ENCODE measurements around the gene ATP8B1.
A peak's percentile ranks its signal among the peaks of the same experiment; 100 is the strongest.

Gene ATP8B1

DNA sequence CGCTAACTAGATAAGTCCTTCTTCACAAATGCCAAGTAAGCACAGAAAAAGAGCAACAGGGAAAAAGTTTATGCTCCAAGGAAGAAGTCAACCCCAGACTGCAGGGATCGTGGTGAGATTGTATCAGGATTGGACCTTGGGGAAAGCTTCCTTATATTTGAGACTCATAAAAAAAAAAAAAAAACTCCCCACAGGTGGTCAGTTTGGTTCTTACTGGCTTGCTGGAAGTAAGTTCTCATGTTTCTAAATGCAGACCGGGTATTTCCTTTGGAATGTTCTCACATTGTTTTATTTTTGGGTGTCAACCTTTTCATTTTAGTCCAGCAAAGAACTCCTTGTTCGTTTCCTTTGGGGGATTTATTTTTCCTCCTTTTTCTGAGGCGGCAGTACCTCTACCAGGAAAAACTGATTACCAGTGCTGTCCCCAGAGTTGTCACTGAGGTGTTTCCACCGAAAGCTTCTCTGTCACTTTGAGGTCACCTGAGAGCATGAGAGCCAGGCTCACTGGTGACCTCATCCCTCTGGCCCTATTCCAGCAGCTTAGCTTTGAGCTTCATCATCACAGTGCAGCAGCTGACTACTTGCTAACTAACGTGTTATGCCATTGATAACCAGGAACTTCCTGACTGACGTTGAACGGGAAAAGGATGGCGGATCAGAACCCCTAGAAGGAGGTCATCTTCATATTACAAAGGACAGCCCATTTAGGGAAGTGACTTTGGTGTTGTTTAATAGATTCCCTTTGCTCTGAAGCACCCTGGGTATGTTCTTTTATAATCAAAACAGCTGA, 16.8 kb upstream of the ATP8B1 start:
- DNase-seq (ENCODE audit: low read depth, low spot score), result peak; percentile 79
- H3K27ac ChIP-seq, result peak overlapping the region; percentile 55

DNA sequence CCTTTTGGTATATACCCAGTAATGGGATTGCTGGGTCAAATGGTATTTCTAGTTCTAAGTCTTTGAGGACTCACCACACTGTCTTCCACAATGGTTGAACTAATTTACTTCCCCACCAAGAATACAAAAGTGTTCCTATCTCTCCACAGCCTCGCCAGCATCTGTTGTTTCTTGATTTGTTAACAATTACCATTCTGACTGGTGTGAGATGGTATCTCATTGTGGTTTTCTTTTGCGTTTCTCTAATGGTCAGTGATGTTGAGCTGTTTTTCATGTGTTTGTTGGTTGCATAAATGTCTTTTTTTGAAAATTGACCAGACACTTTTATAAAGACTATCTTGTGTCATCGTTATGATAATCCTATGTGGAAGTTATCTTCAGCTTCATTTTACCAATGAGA, 16.0 kb upstream of the ATP8B1 start:
- DNase-seq (ENCODE audit: low read depth, low spot score), result no peak
- peak overlapping the region; percentile 55 for H3K27ac ChIP-seq

DNA sequence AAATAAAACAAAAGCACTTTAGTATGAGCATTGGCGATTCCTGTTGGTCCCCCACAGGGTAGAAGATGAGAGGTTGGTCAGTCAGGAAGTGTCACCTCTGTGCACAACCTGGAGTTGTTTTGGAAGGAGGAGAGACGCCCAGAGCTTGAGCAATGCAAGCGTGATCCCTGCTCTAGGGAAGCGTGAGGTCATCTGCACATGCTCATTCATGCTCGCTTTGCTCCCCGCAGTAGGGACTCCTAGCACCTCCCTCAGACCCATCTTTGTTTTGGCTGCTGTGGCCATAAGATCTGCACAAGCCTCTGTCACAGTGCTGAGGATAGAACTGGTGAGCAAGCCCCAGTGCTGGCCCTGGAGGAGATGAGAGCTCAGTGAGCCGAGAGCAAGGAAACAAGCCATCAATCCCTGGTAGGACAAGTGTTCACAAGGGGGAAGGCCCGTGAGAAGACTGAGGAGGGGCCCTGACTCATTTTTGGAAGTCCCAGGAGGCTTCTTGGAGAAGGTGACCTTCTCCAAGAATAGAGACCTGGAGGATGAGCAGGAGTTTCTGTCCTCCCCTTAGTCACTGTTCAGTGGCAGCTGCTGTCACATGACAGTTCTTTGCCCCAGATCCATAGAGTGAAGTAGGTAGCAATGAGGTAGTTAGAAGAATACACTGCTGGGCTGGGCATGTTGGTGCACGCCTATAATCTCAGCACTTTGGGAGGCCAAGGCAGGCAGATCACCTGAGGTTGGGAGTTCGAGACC, 13.3 kb upstream of the ATP8B1 start:
- DNase-seq (ENCODE audit: low read depth, low spot score), result no peak
- peak overlapping the region; percentile 29 for H3K27ac ChIP-seq

DNA sequence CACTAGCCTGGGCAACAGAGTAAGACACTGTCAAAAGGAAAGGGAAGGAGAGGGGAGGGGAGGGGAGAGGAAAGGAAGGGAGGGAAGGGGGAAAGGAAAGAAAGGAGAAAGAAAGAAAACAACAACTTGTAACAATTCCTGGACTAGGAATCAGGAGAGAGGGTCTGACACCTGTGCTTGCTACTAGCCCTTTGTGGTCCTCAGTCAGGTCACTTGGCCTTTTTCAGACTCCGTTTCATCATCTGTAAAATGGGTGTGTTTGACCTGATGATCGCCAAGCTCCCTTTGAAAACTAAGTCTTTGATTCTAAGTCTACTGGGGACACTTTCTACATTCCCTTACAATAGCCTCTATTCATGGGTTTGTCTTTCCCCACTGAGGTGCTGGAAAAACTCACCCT, 11.4 kb upstream of the ATP8B1 start:
- no peak for DNase-seq (ENCODE audit: low read depth, low spot score)
- no peak overlapping the region for H3K27ac ChIP-seq

DNA sequence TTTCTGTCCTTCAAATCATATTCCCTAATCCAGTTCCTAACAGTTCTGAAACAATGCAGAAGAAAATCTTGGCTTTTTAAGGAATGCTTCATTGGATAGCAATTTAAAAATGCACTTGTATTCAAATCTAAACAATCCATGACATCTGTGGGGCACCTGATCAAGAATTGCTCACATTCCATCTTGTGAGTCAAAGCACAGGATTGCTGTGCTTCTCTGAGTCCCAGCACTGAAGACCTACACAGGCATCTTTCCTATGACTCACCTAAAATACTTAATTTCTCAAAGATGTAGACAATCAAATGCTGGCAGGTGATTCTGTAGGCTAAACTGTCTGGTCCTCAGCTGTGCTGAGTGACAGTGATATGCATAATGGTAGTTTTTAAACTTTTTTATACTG, 10.1 kb upstream of the ATP8B1 start:
- peak; percentile 68 for DNase-seq (ENCODE audit: low read depth, low spot score)
- peak overlapping the region; percentile 21 for H3K27ac ChIP-seq

DNA sequence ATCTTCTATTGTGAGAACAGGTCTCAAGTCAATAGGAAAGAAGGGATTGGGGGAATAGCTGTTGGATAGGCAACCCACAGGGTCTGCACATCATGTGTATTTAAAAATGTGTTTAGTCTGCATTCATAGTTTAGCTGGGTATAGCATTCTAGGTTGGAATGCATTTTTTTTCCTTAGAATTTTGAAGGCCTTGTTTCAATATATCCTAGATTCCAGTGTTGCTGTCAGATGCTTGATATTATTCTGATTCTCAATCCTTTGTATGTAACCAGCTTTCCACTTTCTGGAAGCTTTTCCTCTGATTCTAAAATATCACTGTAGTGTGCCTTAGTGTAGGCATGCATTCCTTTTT, 9.0 kb upstream of the ATP8B1 start:
- H3K27ac ChIP-seq, result no peak overlapping the region
- no peak for DNase-seq (ENCODE audit: low read depth, low spot score)

DNA sequence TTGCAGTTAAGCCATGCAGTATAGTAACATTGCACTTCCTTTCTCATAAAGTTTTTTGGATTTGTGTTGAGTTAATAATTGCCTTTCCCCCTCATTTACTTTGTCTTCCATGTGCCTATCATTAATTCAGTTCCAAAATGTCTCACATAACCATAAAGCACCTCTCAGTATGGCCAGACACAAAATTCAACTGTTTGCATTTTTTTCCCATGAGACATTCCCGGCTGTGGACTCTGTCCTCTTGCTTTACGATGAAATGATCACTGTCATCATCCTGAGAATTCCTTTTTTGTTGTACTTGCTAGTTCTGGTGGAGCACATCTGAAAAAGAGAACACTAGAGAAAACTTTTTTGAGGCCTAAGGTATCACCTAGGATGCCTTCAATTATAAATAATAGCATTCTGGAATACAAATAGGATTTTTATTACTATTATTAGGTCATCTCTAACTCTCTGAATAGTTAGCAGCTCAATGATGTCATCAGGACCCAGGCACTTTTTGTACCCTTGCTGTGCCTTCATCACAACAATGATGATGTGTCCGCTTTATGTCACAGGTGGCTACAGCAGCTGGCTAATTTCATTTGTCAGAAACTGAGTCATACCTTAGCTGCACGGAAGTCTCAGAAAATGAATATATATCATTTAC, 8.5 kb upstream of the ATP8B1 start:
- DNase-seq (ENCODE audit: low read depth, low spot score), result no peak
- H3K27ac ChIP-seq, result no peak overlapping the region

DNA sequence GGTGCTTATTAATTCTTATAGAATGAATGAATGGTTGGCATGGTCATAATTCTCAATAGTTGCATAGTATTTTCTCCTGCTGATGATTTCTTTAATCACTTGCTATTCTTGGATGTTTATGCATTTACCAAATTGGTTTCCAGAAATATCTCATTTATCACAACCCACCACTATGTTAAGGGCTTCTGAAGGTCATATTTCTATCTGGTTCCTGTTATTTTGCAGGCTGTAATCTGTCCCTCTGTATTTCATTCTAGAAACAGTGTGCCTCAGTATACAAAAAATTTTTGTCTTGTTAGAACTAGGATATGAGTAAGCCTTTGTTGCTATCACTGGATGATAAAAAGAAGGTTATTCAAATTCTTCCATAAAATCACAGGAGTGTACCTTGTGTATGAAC, 6.1 kb upstream of the ATP8B1 start:
- H3K27ac ChIP-seq, result no peak overlapping the region
- DNase-seq (ENCODE audit: low read depth, low spot score), result no peak

DNA sequence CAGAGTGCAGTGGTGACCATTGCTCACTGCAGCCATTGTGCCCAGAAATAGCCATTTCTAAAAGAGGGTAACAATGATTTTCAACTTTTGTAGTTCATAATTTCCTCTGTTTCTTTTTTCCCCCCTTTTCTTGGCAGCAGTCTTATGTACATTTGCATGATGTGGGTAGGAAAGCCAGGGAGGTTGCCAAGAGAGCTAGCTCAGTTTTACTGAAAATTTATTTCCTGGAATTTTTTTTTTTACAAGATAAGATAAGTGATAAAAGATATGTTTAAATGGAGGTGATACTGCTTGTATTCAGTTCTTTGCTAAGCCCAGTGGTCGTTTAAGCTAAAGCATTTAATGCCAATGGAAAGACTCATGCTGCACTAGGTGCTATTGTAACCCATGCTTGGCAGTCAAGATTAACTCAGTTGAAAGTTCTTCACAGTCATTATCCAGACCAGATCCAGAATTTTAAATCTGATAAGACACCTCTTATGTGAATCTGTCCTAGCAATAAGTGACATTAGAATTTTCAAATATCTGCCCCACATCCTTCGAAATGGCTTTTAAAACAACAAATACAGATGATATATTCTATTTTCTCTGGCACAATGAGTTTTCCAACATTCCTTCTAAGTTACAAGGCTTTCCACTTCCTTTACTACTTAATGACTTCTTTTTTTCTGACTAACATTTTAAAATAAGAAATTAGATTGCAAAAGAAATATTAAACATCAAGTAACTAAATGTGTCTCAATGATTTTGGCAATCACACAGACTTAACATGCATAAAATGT, 4.4 kb upstream of the ATP8B1 start:
- no peak for DNase-seq (ENCODE audit: low read depth, low spot score)

DNA sequence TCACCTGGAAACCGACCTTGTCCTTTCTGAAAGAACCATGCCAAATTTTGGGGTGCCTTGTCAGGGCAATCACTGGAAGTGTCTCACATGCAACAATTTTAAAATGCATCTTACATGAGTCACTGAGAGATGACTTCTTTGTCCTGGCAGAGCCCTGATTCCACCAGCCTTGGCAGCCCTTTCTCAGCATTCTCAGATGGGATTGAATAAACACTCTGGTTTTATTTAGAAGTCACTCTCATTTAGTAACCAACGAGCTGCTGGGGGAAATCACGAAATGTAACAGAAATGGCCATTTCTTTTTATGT, 3.8 kb upstream of the ATP8B1 start:
- no peak for DNase-seq (ENCODE audit: low read depth, low spot score)
- peak overlapping the region; percentile 48 for H3K27ac ChIP-seq

More for the DNA sequence above, 4.4 kb upstream of the ATP8B1 start:
- H3K27ac ChIP-seq, result peak overlapping the region; percentile 48

DNA sequence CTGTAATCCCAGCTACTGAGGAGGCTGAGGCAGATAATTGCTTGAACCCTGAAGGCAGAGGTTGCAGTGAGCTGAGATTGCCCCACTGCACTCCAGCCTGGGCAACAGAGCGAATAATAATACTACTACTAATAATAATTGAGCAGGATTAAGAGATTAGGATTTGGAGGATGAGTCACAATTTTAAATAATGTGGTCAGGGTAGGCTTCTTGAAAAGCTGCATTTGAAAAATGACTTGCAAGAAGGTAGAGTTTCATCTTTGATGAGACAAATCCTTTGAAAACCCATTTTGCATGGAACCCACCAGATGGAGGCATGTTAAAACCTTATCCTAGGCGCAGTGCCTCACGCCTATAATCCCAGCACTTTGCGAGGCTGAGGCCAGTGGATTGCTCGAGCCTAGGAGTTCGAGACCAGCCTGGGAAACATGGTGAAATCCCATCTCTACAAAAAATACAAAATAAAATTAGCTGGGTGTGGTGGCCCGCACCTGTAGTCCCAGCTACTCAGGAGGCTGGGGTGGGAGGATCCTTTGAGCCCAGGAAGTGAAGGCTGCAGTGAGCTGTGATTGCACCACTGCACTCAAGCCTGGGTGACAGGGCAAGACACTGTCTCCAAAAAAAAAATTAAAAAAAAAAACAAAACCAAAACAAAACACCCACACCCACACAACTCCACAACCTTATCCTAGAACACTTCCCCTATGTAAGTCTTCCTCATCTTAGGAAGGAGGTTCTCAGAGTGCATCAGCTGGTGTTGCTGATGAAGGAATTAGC, 3.3 kb upstream of the ATP8B1 start:
- no peak for DNase-seq (ENCODE audit: low read depth, low spot score)
- H3K27ac ChIP-seq, result peak overlapping the region; percentile 48

DNA sequence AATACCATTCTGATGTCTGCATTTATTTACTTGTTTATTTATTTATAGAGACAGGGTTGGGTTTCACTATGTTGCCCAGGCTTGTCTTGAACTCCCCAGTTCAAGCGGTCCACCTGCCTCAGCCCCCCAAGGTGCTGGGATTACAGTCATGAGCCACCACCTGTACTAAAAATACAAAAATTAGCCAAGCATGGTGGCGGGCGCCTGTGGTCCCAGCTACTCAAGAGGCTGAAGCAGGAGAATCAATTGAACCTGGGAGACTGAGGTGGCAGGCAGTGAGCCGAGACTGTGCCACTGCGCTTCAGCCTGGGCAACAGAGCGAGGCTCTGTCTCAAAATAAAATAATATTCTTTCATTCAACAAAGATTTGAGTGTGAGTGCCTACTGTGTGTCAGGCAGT, 2.0 kb upstream of the ATP8B1 start:
- DNase-seq (ENCODE audit: low read depth, low spot score), result no peak
- no peak overlapping the region for H3K27ac ChIP-seq

DNA sequence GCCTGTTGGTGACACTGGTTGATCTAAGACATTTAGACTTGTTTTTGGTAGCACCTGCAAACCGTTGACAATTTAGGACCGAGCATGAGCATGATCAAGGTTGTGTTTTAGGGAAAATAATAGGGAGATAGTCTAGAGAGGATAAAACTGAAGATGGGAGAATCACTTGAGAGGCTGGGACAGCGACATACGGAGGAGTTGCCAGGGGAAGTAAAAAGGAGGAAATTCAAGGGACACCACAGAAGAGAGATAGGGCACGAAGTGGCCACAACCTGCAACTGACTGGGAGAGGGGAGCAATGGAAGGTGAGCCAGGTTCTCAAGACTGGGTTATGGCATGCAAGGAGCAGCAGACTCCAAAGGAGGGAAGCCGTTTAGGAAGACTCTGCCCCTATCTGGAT, 1.4 kb upstream of the ATP8B1 start:
- no peak overlapping the region for H3K27ac ChIP-seq
- no peak for DNase-seq (ENCODE audit: low read depth, low spot score)

DNA sequence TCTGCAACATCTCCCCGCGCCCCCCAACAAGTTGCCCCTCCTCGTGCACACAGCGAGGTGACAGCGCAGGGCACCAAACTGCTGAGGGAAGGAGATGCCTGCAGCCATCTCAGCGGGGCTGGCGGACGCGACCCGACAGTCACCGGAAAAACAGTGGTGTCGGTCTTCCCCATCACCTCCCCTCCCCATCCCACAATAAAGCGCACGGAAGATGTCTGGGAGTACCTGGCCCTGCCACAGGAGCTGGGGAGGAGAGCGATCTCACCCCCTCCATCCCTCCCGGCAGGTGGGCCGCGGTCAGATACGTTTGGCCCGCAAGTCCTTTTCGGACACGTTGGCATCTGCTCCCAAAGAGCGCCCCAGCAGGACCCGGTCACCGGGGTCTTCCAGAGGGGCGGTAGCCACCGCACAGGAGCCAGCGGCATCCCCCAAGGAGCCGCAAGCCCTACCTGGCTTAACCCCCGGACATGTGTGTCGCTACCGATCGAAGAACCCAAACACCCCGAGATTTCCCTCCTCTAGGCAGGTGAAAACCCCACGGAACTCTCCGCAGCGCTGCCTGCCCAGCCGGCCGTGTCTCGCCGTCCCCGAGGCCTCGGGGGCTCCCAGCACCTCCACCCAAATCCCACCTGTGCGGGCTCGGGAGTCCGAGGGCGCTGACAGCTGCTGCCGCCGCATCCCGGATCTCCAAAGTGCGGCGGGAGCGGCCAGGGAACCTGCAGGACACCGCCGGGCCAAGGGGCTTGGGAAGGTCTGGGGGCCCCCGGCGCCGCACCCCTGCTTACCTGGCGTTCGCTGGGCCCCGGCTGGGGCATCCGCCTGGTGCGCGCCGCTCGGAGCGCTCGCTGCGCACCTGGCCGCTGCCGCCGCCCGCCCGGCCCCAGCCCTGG, 657 bp downstream of the ATP8B1 start:
- no peak for DNase-seq (ENCODE audit: low read depth, low spot score)
- peak overlapping the region; percentile 57 for H3K27ac ChIP-seq

DNA sequence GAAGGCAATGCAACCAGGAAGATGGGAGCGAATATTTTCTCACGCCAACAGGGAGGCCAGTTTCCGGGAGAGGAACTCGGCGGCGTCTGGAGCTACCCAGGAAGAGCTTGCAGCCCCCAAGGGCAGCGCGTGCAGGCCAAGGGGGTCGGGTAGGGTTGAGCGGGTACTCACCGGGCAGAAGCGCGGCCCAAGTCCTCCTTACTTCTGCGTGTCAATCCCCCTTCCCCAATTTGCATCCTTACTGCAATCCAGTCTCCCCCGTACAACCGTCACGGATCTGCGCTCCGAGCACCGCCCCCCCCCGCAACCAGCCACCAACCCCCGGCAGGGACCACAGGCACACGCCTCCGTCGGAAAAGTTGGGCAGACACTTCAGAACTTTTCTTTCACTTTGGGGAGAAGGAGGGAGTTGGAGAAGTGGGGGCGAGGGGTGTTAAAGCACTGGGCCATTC, 1.3 kb downstream of the ATP8B1 start:
- no peak for DNase-seq (ENCODE audit: low read depth, low spot score)
- H3K27ac ChIP-seq, result no peak overlapping the region

DNA sequence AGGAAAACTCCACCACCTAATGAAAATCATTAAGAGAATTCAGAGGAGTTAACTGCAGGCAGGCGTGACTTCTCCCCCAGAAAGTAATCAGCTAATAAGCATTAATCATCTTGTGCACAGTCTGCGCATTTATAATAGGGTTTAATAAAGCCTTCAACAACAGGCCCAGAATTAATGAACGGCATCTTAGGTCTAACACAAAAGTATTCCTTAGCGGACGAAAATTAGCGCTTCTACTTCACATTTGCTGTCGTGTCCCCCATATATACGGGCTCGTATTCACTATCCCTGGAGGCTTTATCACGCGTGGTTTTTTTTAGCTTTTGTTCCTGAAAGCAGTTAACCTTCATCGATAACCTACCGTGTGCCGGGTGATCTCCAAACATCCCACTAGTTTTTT, 1.8 kb downstream of the ATP8B1 start:
- no peak for DNase-seq (ENCODE audit: low read depth, low spot score)
- no peak overlapping the region for H3K27ac ChIP-seq

DNA sequence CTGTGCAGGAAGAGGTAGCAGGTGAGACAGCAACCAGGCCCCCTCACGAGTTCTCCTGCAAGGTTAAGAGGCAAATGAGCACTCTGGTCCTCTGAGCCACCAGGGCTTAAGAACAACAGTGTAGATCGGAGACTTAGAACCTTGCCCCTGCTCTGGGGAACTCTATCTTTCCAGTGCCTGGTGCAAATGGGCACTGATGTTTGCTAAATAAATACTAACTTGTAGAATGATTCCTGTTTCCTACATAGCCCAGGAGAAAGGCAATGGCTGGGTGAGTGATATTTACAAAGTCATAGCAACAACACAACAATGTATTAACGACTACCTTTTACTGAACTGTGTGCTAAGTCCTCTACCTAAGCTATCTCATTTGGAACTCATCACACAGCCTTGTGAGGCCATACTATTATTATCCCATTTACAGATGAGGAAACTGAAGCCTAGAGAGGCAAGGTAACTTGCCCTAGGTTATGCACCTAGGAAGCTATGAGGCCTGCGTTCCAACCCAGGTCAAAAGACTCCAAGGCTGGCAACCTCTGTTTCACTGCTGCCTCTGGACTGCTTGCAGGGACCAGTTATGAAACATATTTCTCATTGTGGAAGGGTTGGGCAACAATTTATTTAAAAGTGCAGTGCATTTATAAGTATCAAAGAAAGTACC, 4.3 kb downstream of the ATP8B1 start:
- no peak overlapping the region for H3K27ac ChIP-seq
- no peak for DNase-seq (ENCODE audit: low read depth, low spot score)

DNA sequence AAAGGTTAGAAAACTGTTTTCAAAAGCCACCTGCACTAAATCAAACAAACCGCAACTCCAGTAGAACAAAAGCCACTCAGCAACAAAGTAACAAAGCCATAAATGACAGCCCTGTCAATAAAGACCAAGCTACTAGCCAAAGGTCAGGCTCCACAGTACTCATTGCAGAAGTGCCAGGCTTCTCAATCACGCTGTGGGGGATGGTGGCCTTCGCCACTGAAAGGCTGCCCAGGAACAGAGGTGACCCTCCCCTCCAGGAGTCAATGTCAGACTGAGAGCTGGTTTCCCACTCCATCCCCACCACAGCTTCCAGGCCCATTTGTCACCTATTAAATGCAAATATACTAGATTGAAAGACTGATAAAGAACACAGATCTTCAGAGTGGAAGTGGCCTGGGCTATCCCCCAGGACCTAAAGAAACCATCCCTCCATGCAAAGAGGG, 5.9 kb downstream of the ATP8B1 start:
- DNase-seq (ENCODE audit: low read depth, low spot score), result no peak
- no peak overlapping the region for H3K27ac ChIP-seq
